Endodermal cell (in vitro differentiated cells): ENCODE results near the gene PREX1. TPM values are rescaled to one million over a fixed set of nuclear protein-coding genes. Genes with fewer than 3 reads are reported as not detected.

ENCODE experiments used
- DNase-seq: peaks from one replicate; pipeline ENCODE4 v3.0.0-alpha.2; 2017
- H3K27ac ChIP-seq: 2 replicates; pipeline ENCODE4 v1.5.1; 2013; ENCODE audit warnings: mild to moderate bottlenecking, low read depth, low read length, moderate library complexity
- H3K27me3 ChIP-seq: 2 replicates; pipeline ENCODE4 v1.6.1; 2013; ENCODE audit warnings: mild to moderate bottlenecking, low read length, moderate library complexity; ENCODE audit not compliant: insufficient read depth, control insufficient read depth, poor library complexity, severe bottlenecking
- H3K36me3 ChIP-seq: 2 replicates; pipeline ENCODE4 v1.7.0; 2013; ENCODE audit warnings: mild to moderate bottlenecking, low read length, moderate library complexity; ENCODE audit not compliant: control insufficient read depth, insufficient read depth
- H3K4me1 ChIP-seq: one replicate; pipeline ENCODE4 v1.7.0; 2013; ENCODE audit warnings: low read length; ENCODE audit not compliant: control insufficient read depth, insufficient read depth
- H3K4me3 ChIP-seq: 2 replicates; pipeline ENCODE4 v1.5.1; 2013; ENCODE audit warnings: mild to moderate bottlenecking, low read length, moderate library complexity
- H3K9ac ChIP-seq: 2 replicates; pipeline ENCODE4 v1.6.1; 2013; ENCODE audit warnings: mild to moderate bottlenecking, low read length, moderate library complexity; ENCODE audit not compliant: poor library complexity, severe bottlenecking; ENCODE audit errors: extremely low read depth
- H3K9me3 ChIP-seq: 2 replicates; pipeline ENCODE4 v1.6.1; 2013; ENCODE audit warnings: mild to moderate bottlenecking, low read length, moderate library complexity; ENCODE audit not compliant: control insufficient read depth
- H3K27ac Mint-ChIP-seq: 2 replicates; pipeline ENCODE4 v1.8.0; 2020; ENCODE audit warnings: mixed read lengths
- H3K27me3 Mint-ChIP-seq: 2 replicates; pipeline ENCODE4 v1.8.0; 2021; ENCODE audit warnings: mild to moderate bottlenecking, mixed read lengths; ENCODE audit not compliant: insufficient read depth
- H3K36me3 Mint-ChIP-seq: 2 replicates; pipeline ENCODE4 v1.8.0; 2020; ENCODE audit warnings: low read depth, mixed read lengths
- H3K4me1 Mint-ChIP-seq: 2 replicates; pipeline ENCODE4 v1.8.0; 2020; ENCODE audit warnings: mixed read lengths
- H3K4me3 Mint-ChIP-seq: 2 replicates; pipeline ENCODE4 v1.8.0; 2020; ENCODE audit warnings: mild to moderate bottlenecking, moderate library complexity, mixed read lengths
- H3K9me3 Mint-ChIP-seq: 2 replicates; pipeline ENCODE4 v1.8.0; 2020; ENCODE audit warnings: mild to moderate bottlenecking, mixed read lengths
- CTCF ChIP-seq: fragments of 200-600 bp; sonication (generic); conservative IDR thresholded peaks from 2 replicates; pipeline ENCODE4 v1.5.0; 2021; ENCODE audit warnings: antibody characterized with exemption, mild to moderate bottlenecking
- WGBS, 2 experiments: methylation state at CpG; one replicate each; pipeline versions ENCODE4 v1.1.5 to v1.1.7; 2013; ENCODE audit warnings: missing lambda C conversion rate in 2 of 2, mixed read lengths in 1 of 2; ENCODE audit not compliant: insufficient coverage in 1 of 2, insufficient read length in 1 of 2; 5-methylcytosine and 5-hydroxymethylcytosine counted together
- total RNA-seq, 2 donors: library from RNA; stranded (reverse); fragmentation: NEBNext Ultra II Directional in 1 of 2; extraction: Animal tissue kit (Norgen Biotek cat#: 25700) in 1 of 2; gene quantifications; 2 replicates in 1 of 2; 3 replicates in 1 of 2; pipeline ENCODE4 v1.2.1, GENCODE V29; 2021

PREX1 gene
- total RNA-seq, 2 donors from 2014 or later, result 65.3 to 70.5 TPM

- no peak for TF ChIP-seq CTCF
- no peaks in the 10 kb centered on the region for H3K36me3 ChIP-seq
- H3K9ac ChIP-seq, result no peak overlapping the region
- H3K9me3 ChIP-seq, result no peaks in the 10 kb centered on the region
- H3K27ac ChIP-seq, result no peak overlapping the region
- Mint-ChIP-seq H3K4me1 (peaks cover 28% of the 10 kb centered on the region), H3K36me3 (no peaks in the 10 kb centered on the region), H3K9me3 (no peaks in the 10 kb centered on the region), H3K4me3 (no peak overlapping the region), H3K27me3 (no peaks in the 10 kb centered on the region), H3K27ac (no peak overlapping the region)
- DNase-seq, result no peak
- no peak overlapping the region for H3K4me3 ChIP-seq
- H3K4me1 ChIP-seq, result peaks cover 15% of the 10 kb centered on the region
- no peaks in the 10 kb centered on the region for H3K27me3 ChIP-seq
- 83 to 89% methylated on average over 2 of the region's 2 CpGs for WGBS, 2 experiments
Observed at GRCh38 chr20:48861444-48861843, 33.6 kb upstream of the PREX1 start.

GRCh38 chr20:48858075-48858790, 30.4 kb upstream of the PREX1 start:
- Histone ChIP-seq H3K4me1 (peaks cover 10% of the 10 kb centered on the region), H3K27ac (no peak overlapping the region), H3K9me3 (no peaks in the 10 kb centered on the region), H3K4me3 (no peak overlapping the region), H3K27me3 (no peaks in the 10 kb centered on the region), H3K9ac (no peak overlapping the region), H3K36me3 (no peaks in the 10 kb centered on the region)
- 76% methylated on average over 5 to 6 of the region's 6 CpGs for WGBS, 2 experiments
- TF ChIP-seq CTCF, result no peak
- peak; percentile 75 for DNase-seq
- peaks cover 40% of the 10 kb centered on the region for H3K4me1 Mint-ChIP-seq
- peak overlapping the region; percentile 73 for H3K27ac Mint-ChIP-seq
- no peaks in the 10 kb centered on the region for H3K27me3 Mint-ChIP-seq
- H3K4me3 Mint-ChIP-seq, result no peak overlapping the region
- no peaks in the 10 kb centered on the region for H3K9me3 Mint-ChIP-seq
- no peaks in the 10 kb centered on the region for H3K36me3 Mint-ChIP-seq

- Mint-ChIP-seq H3K9me3 (no peaks in the 10 kb centered on the region), H3K27ac (no peak overlapping the region), H3K27me3 (no peaks in the 10 kb centered on the region), H3K4me1 (peaks cover 41% of the 10 kb centered on the region), H3K36me3 (no peaks in the 10 kb centered on the region), H3K4me3 (no peak overlapping the region)
- Histone ChIP-seq H3K4me1 (peaks cover 10% of the 10 kb centered on the region), H3K9ac (no peak overlapping the region), H3K27me3 (no peaks in the 10 kb centered on the region), H3K9me3 (peaks cover 8% of the 10 kb centered on the region), H3K27ac (no peak overlapping the region), H3K4me3 (no peak overlapping the region), H3K36me3 (no peaks in the 10 kb centered on the region)
- no peak for TF ChIP-seq CTCF
- WGBS, 2 experiments, result 95 to 100% methylated on average over 1 to 5 of the region's 5 CpGs
- no peak for DNase-seq
Observed at GRCh38 chr20:48856130-48856529, 28.3 kb upstream of the PREX1 start.
